ENCODE results near the gene HNRNPH2. TPM values are rescaled to one million over a fixed set of nuclear protein-coding genes. Genes with fewer than 3 reads are reported as not detected.

HNRNPH2 gene
- polyA plus RNA-seq, 2 of the 4 experiments (the other 2 are of a cell fraction), result 55.4 to 86.5 TPM

DNA sequence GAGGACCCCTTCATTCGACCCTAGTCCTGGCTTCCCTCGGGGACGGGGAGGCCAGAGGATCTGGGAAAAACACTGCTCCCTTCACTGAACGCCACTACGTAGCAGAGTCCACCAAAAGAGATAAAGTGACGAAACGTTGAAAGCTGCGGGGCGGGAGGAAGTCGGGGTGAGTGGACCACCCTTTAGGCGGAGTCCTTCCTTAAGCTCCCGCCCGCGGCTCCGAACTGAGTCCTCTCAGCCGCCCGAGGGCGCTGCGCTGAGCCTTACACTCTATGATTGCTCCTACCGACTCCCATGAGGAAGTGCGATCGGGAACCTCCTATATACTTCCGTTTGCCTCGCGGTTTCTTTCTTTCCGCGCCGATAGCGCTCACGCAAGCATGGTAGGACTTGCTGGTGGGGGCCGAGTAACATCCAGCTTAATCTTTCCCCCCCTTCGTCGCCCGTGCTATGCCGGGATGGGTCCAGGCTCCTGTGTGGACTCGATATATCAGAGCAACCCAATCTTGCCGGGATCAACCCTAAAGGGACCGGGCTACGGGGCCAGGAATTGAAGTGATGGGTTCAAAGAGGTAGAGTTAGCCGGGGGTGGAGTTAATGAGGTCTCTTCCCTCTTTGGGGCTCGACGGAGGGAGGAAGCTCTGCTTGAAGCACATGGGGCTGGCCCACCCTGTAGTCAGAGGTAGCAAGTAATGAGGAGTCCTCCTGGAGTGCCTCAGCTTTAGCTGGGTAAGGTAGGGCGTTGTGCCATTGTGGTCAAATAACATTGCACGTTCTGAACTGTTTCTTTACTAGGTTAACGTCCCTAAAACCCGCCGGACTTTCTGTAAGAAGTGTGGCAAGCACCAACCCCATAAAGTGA, 17.1 kb upstream of the HNRNPH2 start, which contains the start of gene RPL36A (continued):
- TF ChIP-seq REST (IDR thresholded peaks at IDR 0.05) (peak; percentile 40; the same call in 1 of the 2 replicates), CHD2 (IDR thresholded peaks at IDR 0.05; ENCODE audit: low read length, partially characterized antibody) (no peak), BHLHE40 (IDR thresholded peaks at IDR 0.05; ENCODE audit: low read depth, low read length) (no peak), HES2 (IDR thresholded peaks at IDR 0.05) (no peak), MYC (IDR thresholded peaks at IDR 0.05; ENCODE audit: borderline replicate concordance, low read length) (peak; percentile 96), MAZ (IDR thresholded peaks at IDR 0.05; ENCODE audit: borderline replicate concordance, low read depth, low read length) (no peak), ESRRA (IDR thresholded peaks at IDR 0.05; ENCODE audit: borderline replicate concordance, low read length) (no peak; the same call in 1 of the 2 replicates), CTCF (IDR thresholded peaks at IDR 0.05) (peak; percentile 67), RNF2 (IDR thresholded peaks at IDR 0.05; ENCODE audit: borderline replicate concordance, low read depth) (no peak), ZC3H11A (IDR thresholded peaks at IDR 0.05) (no peak), JUNB (IDR thresholded peaks at IDR 0.05) (no peak), CEBPB (IDR thresholded peaks at IDR 0.05) (no peak; a peak in 1 of 4 replicates), KDM1A (IDR thresholded peaks at IDR 0.05; ENCODE audit: low read depth) (no peak), HDAC2 (IDR thresholded peaks at IDR 0.05) (no peak), HOXB13 (CRISPR knock-in tag; IDR thresholded peaks at IDR 0.05; ENCODE audit: low read depth) (no peak)
- TF ChIP-seq, protein P1, sequence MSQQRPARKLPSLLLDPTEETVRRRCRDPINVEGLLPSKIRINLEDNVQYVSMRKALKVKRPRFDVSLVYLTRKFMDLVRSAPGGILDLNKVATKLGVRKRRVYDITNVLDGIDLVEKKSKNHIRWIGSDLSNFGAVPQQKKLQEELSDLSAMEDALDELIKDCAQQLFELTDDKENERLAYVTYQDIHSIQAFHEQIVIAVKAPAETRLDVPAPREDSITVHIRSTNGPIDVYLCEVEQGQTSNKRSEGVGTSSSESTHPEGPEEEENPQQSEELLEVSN (IDR thresholded peaks at IDR 0.05; ENCODE audit: borderline replicate concordance, low read depth), result peak; percentile 29; the same call in 1 of the 2 replicates
- TF ChIP-seq, protein P2, sequence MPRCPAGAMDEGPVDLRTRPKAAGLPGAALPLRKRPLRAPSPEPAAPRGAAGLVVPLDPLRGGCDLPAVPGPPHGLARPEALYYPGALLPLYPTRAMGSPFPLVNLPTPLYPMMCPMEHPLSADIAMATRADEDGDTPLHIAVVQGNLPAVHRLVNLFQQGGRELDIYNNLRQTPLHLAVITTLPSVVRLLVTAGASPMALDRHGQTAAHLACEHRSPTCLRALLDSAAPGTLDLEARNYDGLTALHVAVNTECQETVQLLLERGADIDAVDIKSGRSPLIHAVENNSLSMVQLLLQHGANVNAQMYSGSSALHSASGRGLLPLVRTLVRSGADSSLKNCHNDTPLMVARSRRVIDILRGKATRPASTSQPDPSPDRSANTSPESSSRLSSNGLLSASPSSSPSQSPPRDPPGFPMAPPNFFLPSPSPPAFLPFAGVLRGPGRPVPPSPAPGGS (IDR thresholded peaks at IDR 0.05), result peak; percentile 85; the same call in 2 of the 3 replicates

DNA sequence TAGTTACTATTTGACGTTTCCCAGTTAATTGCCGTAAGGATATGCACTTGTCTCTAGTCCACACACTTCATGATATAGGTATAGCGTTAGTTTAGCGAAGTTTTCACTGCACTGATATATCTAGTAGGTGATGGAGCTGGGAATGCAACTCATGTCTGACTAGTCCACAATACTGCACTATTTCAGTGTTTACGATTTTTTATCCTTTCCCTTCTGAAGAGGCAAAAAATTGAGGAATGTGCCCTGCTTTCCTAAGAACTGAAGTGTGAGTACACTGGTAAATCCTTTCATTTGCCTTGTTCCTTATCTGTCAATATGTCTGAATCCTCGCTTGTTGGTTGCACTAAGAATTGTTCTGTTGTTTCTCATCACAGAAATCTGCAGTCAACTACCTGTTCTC, 16.2 kb upstream of the HNRNPH2 start:
- FAIRE-seq, result peak; percentile 68
- peak overlapping the region; percentile 85 for H3K4me3 ChIP-seq
- no peak for ATAC-seq
- WGBS (ENCODE audit: missing lambda C conversion rate), result 6% methylated on average over 6 of the region's 6 CpGs
- peaks cover 22% of the 10 kb centered on the region for H3K4me1 ChIP-seq
- TF ChIP-seq EHMT2 (IDR thresholded peaks at IDR 0.05; ENCODE audit: low read depth), result no peak
- TF ChIP-seq TP53 (CRISPR knock-in tag; IDR thresholded peaks at IDR 0.05), result no peak
- no peak for TF ChIP-seq RCOR1 (IDR thresholded peaks at IDR 0.05; ENCODE audit: low read depth, low read length)
- TF ChIP-seq, protein P2 (IDR thresholded peaks at IDR 0.05), result no peak
- TF ChIP-seq RFX5 (IDR thresholded peaks at IDR 0.05), result no peak
- TF ChIP-seq ESRRA (IDR thresholded peaks at IDR 0.05; ENCODE audit: borderline replicate concordance, low read length), result no peak
- H3K9me3 ChIP-seq, result no peaks in the 10 kb centered on the region
- H3K27ac ChIP-seq, result peak overlapping the region; percentile 87 to 95
- H3K4me2 ChIP-seq, result peak overlapping the region; percentile 99
- CTCF ChIA-PET, result interaction anchor here (1.7 kb wide), 1 partner anchor 10 kb away, joined by 25 read pairs; no protein-coding TSS in a partner anchor
- POLR2A ChIA-PET, result interaction anchor here (1.5 to 2.3 kb wide), 2 partner anchors 9 to 44 kb away, joined by 19 to 46 read pairs; partner anchors contain the start of gene TIMM8A
- DNase-seq (ENCODE audit: low read depth in 1 of 2, low spot score in 1 of 2), result no peak

All from A549 (cell line).